ENCODE data around the gene MRAP2.

MRAP2 gene

DNA sequence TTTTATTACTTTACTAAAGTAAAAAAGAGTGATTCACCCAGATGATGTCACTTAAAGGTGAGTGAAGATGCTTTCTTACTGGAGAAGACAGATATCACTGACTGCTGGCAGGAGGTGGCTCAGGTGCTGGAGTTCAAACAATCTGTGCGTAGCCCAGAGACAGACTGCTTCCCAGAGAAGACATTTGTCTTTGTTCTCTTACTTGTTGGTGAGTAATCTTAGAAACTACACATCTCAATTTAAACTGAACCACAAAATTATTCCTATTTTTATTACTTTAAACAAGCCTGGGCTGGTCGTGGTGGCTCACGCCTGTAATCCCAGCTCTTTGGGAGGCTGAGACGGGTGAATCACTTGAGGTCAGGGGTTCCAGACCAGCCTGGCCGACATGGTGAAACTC is 101.7 kb downstream of the MRAP2 start:
- no peak for DNase-seq (ENCODE audit: low spot score)

DNA sequence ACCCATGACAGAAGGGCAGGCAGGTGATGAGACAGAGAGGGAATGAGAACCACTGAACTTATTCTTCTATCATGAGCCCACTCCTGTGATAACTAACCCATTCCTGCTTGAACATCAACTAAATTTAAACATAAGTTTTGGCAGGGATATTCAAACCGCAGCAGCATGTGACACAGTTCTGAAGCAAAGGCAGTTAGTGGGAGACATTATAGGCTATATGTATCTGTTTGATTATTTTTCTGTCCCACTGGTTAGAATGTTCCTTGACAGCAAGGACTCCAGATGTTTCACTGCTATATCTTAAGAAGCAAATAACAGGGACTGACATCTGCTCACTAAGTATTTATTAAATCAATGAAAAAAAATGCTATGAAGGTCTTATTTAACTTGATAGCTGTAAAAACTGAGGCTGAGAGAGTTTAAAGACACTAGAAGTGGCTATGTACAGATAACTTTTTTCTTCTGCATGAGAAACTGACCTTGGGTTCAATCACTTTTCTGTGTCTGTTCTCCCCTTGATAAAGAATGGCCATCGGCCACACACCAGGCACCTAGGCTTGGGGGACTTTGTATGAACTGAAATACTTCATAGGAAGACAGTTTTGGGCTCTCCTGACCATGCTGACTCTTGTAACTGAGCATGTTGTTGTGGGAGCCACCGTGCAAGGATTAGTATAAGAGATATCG is 102.9 kb downstream of the MRAP2 start:
- DNase-seq (ENCODE audit: low spot score) = no peak

DNA sequence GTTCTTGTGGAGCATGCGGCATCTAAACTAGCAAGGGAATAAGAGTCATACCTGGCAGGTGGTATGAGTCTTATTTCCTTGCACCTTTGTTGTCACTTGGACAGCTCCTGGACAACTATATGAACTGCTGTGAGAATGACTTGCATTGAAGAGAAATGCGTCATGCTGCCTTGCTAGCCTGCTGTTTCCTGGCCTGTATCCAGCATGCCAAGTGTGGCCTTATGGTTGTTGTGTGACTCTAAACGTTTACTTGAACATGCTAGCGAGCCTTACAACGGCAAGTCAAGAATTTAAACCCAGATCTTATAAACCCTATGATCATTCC is 103.4 kb downstream of the MRAP2 start:
- DNase-seq (ENCODE audit: low spot score) = no peak

DNA sequence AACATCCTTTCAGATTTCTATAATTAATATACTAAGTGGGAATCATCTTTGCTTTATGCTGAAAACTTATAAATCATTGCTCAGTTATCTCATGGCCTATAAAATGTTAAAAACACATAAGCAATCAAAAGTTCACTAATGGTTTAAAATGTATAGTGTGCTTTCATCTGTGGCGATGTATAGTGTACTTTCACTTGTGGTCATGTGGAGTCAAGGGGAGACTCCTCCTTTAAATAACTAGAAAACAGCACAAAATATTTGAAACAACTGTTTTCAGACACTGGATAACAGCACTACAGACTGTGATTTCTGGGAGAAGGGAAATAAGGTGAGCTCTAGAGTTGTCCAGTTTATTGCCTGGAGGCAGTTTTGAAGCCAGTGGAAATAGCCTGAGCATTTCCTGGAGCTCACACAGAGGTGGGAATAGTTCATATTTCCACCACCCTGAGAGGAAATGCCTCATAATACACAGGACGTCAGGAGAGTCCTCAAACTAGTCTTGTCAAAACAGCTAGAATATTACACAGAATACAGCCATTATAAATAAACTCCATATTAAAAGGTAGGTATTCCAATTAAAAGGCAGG is 104.5 kb downstream of the MRAP2 start:
- no peak for DNase-seq (ENCODE audit: low spot score)

DNA sequence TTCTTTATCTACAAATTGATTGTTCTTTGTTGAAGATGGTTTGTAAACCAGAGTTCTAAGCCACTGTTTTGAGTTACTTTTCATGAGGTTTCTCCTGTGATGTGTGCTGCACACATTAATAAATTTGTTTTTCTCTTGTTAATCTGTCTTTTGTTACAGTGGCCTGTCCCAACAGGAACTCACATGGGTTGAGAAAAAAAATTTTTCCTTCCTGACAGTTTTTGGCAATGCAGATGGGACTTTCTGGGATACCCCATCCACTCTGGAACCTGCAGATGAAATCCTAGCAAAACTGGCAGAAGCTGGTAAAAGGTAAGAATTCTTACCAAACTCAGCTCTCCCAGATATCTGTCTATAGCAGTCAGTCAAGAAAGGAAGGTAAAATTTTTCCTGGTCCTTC is 105.7 kb downstream of the MRAP2 start:
- DNase-seq (ENCODE audit: low spot score) = no peak

Measured in hematopoietic multipotent progenitor cell treated with erythropoietin and hydrocortisone succinate and interleukin-3 and kit ligand, for 15 days (in vitro differentiated cells).